Suprapubic skin (tissue), 4 donors: ENCODE measurements around the gene VPS8. TPM values are rescaled to one million over a fixed set of nuclear protein-coding genes. Genes with fewer than 3 reads are reported as not detected.

Experiments
- DNase-seq, 2 donors: peaks; one replicate each; pipeline ENCODE4 v3.0.0-alpha.2; 2019; ENCODE audit warnings: low spot score in 2 of 2
- H3K27ac ChIP-seq: fragments of 200-600 bp; sonication (generic); one replicate; pipeline ENCODE4 v1.5.1; 2019
- H3K27me3 ChIP-seq: fragments of 200-600 bp; sonication (generic); one replicate; pipeline ENCODE4 v1.5.1; 2019
- H3K36me3 ChIP-seq: fragments of 200-600 bp; sonication (generic); one replicate; pipeline ENCODE4 v1.5.1; 2019
- H3K4me1 ChIP-seq: fragments of 200-600 bp; sonication (generic); one replicate; pipeline ENCODE4 v1.5.1; 2019
- H3K4me3 ChIP-seq: fragments of 200-600 bp; sonication (generic); one replicate; pipeline ENCODE4 v1.5.1; 2019; ENCODE audit warnings: mild to moderate bottlenecking
- H3K9me3 ChIP-seq: fragments of 200-600 bp; sonication (generic); one replicate; pipeline ENCODE4 v1.5.1; 2019
- EP300 ChIP-seq: sonication (generic); formaldehyde crosslinking; IDR thresholded peaks from one replicate; pipeline ENCODE4 v1.6.1; 2017; ENCODE audit warnings: antibody characterized with exemption
- POLR2A ChIP-seq, 2 donors: fragments of 450-650 bp; IDR thresholded peaks; one replicate each; pipeline ENCODE4 v1.6.1; 2017; ENCODE audit warnings: antibody characterized with exemption in 2 of 2, mild to moderate bottlenecking in 2 of 2, moderate library complexity in 2 of 2
- POLR2AphosphoS5 ChIP-seq, 3 donors: sonication (generic); formaldehyde crosslinking; IDR thresholded peaks; one replicate each; pipeline ENCODE4 v1.6.1; 2017; ENCODE audit warnings: antibody characterized with exemption in 3 of 3
- WGBS: methylation state at CpG from one replicate; pipeline ENCODE4 v1.1.5; 2018; 5-methylcytosine and 5-hydroxymethylcytosine counted together
- total RNA-seq, 4 donors: library from RNA; depleted of rRNA; stranded (reverse); fragments of >200 nt; gene quantifications; one replicate each; pipeline ENCODE4 v1.1.0, GENCODE V29; 2016
- TF ChIP-seq, protein P1 (sequence below), 2 donors: fragments of 200-600 bp in 1 of 2; fragments of 450-650 bp in 1 of 2; sonication (generic) in 1 of 2; IDR thresholded peaks; one replicate each; pipeline ENCODE4 v1.5.1; 2016 to 2019; ENCODE audit warnings: antibody characterized with exemption in 2 of 2, mild to moderate bottlenecking in 1 of 2, moderate library complexity in 1 of 2

VPS8 gene
- total RNA-seq, 4 donors from 2014 or later = 36.1 to 93.8 (median 57.2) TPM

DNA sequence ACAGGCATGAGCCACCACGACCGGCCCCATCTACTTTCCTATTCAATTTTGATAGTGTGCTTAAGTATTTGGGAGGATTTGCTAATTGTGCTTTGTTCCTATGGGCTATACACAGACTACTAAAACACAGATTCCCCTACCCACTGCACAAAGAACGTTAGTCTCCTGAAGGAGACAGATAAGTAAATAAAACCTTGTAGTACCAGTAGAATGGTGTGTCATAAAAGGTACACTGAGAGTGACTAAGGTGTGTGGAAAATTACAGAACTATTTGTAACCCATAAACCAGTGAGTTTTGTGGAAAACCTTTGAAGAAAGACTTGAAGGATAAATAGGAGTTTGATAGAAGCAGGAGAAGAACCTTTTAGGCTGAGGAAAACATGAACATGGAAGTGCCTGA is 158.2 kb downstream of the VPS8 start:
- Histone ChIP-seq H3K4me1 (no peaks in the 10 kb centered on the region), H3K9me3 (no peaks in the 10 kb centered on the region), H3K27me3 (no peaks in the 10 kb centered on the region), H3K36me3 (peaks cover 55% of the 10 kb centered on the region), H3K27ac (no peak overlapping the region), H3K4me3 (no peak overlapping the region)
- TF ChIP-seq POLR2A (IDR thresholded peaks at IDR 0.05) = no peak
- no peak for DNase-seq
- WGBS = 92% methylated on average over 3 of the region's 3 CpGs

DNA sequence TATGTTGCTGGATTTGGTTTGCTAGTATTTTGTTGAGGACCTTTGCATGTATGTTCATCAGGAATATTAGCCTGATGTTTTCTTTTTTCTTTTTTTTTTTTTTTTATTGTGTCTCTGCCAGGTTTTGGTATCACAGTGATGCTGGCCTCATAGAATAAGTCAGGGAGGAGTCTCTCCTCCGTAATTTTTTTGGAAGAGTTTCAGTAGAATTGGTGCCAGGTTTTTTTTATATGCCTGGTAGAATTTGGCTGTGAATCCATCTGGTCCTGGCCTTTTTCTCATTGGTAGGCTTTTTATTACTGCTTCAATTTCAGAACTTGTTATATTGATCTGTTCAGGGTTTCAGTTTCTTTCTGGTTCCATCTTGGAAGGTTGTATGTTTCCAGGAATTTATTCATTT is 165.8 kb downstream of the VPS8 start:
- Histone ChIP-seq H3K9me3 (no peaks in the 10 kb centered on the region), H3K36me3 (peaks cover 21% of the 10 kb centered on the region)

GRCh38 chr3:184981071-184981470 is 169.1 kb downstream of the VPS8 start:
- no peaks in the 10 kb centered on the region for H3K4me1 ChIP-seq
- no peaks in the 10 kb centered on the region for H3K9me3 ChIP-seq
- no peak overlapping the region for H3K27ac ChIP-seq
- no peaks in the 10 kb centered on the region for H3K27me3 ChIP-seq
- peaks cover 7% of the 10 kb centered on the region for H3K36me3 ChIP-seq
- WGBS = 100% methylated on average over 3 of the region's 3 CpGs
- no peak overlapping the region for H3K4me3 ChIP-seq
- TF ChIP-seq, protein P1, sequence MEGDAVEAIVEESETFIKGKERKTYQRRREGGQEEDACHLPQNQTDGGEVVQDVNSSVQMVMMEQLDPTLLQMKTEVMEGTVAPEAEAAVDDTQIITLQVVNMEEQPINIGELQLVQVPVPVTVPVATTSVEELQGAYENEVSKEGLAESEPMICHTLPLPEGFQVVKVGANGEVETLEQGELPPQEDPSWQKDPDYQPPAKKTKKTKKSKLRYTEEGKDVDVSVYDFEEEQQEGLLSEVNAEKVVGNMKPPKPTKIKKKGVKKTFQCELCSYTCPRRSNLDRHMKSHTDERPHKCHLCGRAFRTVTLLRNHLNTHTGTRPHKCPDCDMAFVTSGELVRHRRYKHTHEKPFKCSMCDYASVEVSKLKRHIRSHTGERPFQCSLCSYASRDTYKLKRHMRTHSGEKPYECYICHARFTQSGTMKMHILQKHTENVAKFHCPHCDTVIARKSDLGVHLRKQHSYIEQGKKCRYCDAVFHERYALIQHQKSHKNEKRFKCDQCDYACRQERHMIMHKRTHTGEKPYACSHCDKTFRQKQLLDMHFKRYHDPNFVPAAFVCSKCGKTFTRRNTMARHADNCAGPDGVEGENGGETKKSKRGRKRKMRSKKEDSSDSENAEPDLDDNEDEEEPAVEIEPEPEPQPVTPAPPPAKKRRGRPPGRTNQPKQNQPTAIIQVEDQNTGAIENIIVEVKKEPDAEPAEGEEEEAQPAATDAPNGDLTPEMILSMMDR (IDR thresholded peaks at IDR 0.05) = no peak
- TF ChIP-seq POLR2AphosphoS5 (IDR thresholded peaks at IDR 0.05) (no peak), EP300 (no peak), POLR2A (IDR thresholded peaks at IDR 0.05) (no peak)
- no peak for DNase-seq

More for the DNA sequence above, 165.8 kb downstream of the VPS8 start:
- TF ChIP-seq, protein P1 (IDR thresholded peaks at IDR 0.05) = no peak
- no peak for TF ChIP-seq EP300
- no peak for TF ChIP-seq POLR2A (IDR thresholded peaks at IDR 0.05)
- TF ChIP-seq POLR2AphosphoS5 (IDR thresholded peaks at IDR 0.05) = no peak
- Histone ChIP-seq H3K4me3 (no peak overlapping the region), H3K27ac (no peak overlapping the region), H3K4me1 (no peaks in the 10 kb centered on the region), H3K27me3 (no peaks in the 10 kb centered on the region)
- WGBS = 16% methylated on average over 1 of the region's 1 CpG
- no peak for DNase-seq

- H3K4me1 ChIP-seq = no peaks in the 10 kb centered on the region
- WGBS = 61% methylated on average over 3 of the region's 3 CpGs
- H3K36me3 ChIP-seq = peaks cover 9% of the 10 kb centered on the region
- H3K27ac ChIP-seq = no peak overlapping the region
- DNase-seq = no peak
- H3K27me3 ChIP-seq = no peaks in the 10 kb centered on the region
- H3K4me3 ChIP-seq = no peak overlapping the region
- no peak for TF ChIP-seq POLR2AphosphoS5 (IDR thresholded peaks at IDR 0.05)
- TF ChIP-seq, protein P1 (IDR thresholded peaks at IDR 0.05) = no peak
- TF ChIP-seq POLR2A (IDR thresholded peaks at IDR 0.05) = no peak
- no peak for TF ChIP-seq EP300
- H3K9me3 ChIP-seq = no peaks in the 10 kb centered on the region
These were observed 170.1 kb downstream of the VPS8 start for GRCh38 chr3:184982076-184982475.

DNA sequence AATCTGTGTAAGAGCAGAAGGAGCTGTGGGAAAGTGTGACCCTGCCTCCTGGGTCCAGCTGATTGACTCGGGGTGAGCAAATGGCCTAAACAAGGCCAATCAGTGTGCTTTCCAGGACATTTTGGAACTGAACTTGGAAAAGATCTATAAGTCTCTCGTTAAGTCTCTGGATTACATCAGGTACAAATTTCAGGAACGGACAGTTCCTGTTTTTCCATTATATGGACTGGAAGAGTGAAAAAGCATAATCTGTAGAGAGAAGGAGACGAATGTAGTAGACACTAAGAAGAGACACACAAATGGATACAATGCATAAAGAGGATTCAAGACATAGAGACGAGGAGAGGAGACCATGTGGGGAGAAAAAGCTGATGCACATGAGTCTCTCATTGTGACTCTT is 173.6 kb downstream of the VPS8 start:
- no peaks in the 10 kb centered on the region for H3K9me3 ChIP-seq
- peaks cover 13% of the 10 kb centered on the region for H3K36me3 ChIP-seq
- 93% methylated on average over 5 of the region's 5 CpGs for WGBS
- no peaks in the 10 kb centered on the region for H3K4me1 ChIP-seq
- H3K27ac ChIP-seq = no peak overlapping the region
- no peaks in the 10 kb centered on the region for H3K27me3 ChIP-seq
- no peak for DNase-seq
- H3K4me3 ChIP-seq = no peak overlapping the region
- TF ChIP-seq EP300 = no peak
- TF ChIP-seq, protein P1 (IDR thresholded peaks at IDR 0.05) = no peak
- TF ChIP-seq POLR2A (IDR thresholded peaks at IDR 0.05) = no peak
- no peak for TF ChIP-seq POLR2AphosphoS5 (IDR thresholded peaks at IDR 0.05)

DNA sequence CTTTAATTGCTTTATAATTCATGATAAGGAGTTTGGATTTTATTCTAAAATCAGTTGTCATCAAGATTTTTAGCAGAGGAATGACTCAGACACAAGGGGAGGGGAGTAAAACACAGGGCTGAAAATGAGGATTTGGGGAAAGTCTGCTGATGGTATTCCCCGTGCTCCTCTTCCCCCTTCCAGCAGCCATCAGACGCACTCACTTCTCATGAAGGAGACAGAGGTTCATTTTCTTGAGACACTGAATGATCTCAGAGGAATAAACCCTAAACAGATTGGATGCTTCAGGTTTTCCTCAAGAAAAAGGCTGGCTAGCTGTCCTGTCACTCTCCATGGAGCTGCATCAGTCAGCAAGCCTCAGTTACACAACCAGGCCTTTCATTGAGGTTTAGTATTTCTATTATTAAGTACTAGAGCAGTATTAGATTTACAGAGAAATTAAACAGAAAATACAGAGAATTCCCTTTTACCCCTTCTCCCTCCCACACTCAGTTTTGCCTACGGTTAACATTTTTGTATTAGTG is 174.5 kb downstream of the VPS8 start:
- Histone ChIP-seq H3K4me1 (no peaks in the 10 kb centered on the region), H3K36me3 (peaks cover 13% of the 10 kb centered on the region), H3K4me3 (no peak overlapping the region), H3K9me3 (no peaks in the 10 kb centered on the region), H3K27ac (no peak overlapping the region), H3K27me3 (no peaks in the 10 kb centered on the region)
- WGBS = 89% methylated on average over 3 of the region's 3 CpGs
- TF ChIP-seq POLR2AphosphoS5 (IDR thresholded peaks at IDR 0.05) (no peak), POLR2A (IDR thresholded peaks at IDR 0.05) (no peak), EP300 (no peak)
- TF ChIP-seq, protein P1 (IDR thresholded peaks at IDR 0.05) = no peak
- DNase-seq = no peak
